HepG2 (cell line): ENCODE results near the gene RANBP3. TPM values are rescaled to one million over a fixed set of nuclear protein-coding genes. Genes with fewer than 3 reads are reported as not detected.

Source experiments
- DZIP1 ChIP-seq: sonication (generic); formaldehyde crosslinking; IDR thresholded peaks from 2 replicates; pipeline ENCODE4 v1.5.0; 2020; ENCODE audit warnings: mild to moderate bottlenecking, missing genetic modification reagents
- HMGA1 ChIP-seq: sonication (generic); formaldehyde crosslinking; conservative IDR thresholded peaks from 2 replicates; pipeline ENCODE4 v1.4.0; 2020; ENCODE audit warnings: missing genetic modification reagents
- HOXA7 ChIP-seq: sonication (generic); formaldehyde crosslinking; IDR thresholded peaks from 2 replicates; pipeline ENCODE4 v1.8.1; 2022; ENCODE audit warnings: mild to moderate bottlenecking, missing genetic modification reagents, moderate library complexity
- KAT7 ChIP-seq: IDR thresholded peaks from 2 replicates; pipeline ENCODE4 v1.6.1; 2018; ENCODE audit warnings: borderline replicate concordance, missing compliant biosample characterization
- LCORL ChIP-seq, 2 experiments: fragments of 450-650 bp in 1 of 2; sonication (generic) in 1 of 2; formaldehyde crosslinking in 1 of 2; IDR thresholded peaks; 2 replicates each; pipeline versions ENCODE4 v1.5.0 to v1.6.1; 2017 to 2020; ENCODE audit warnings: antibody characterized with exemption in 1 of 2, missing genetic modification reagents in 1 of 2
- NR3C1 ChIP-seq: sonication (generic); formaldehyde crosslinking; IDR thresholded peaks from 2 replicates; pipeline ENCODE4 v1.4.0; 2020; ENCODE audit warnings: missing genetic modification reagents
- PAX8 ChIP-seq: sonication (generic); formaldehyde crosslinking; IDR thresholded peaks from 2 replicates; pipeline ENCODE4 v1.8.0; 2022; ENCODE audit warnings: mild to moderate bottlenecking, missing genetic modification reagents, borderline replicate concordance
- SOX5 ChIP-seq: IDR thresholded peaks from 2 replicates; pipeline ENCODE4 v1.6.1; 2016; ENCODE audit warnings: borderline replicate concordance
- ZBTB26 ChIP-seq: IDR thresholded peaks from 2 replicates; pipeline ENCODE4 v1.6.1; 2016; ENCODE audit warnings: missing compliant biosample characterization, missing genetic modification reagents, borderline replicate concordance
- ZNF407 ChIP-seq: sonication (generic); formaldehyde crosslinking; IDR thresholded peaks from one replicate; pipeline ENCODE4 v1.5.1; 2020; ENCODE audit warnings: mild to moderate bottlenecking, missing genetic modification reagents; ENCODE audit errors: not compliant biosample characterization
- ZNF484 ChIP-seq: sonication (generic); formaldehyde crosslinking; IDR thresholded peaks from 2 replicates; pipeline ENCODE4 v1.5.1; 2020; ENCODE audit warnings: mild to moderate bottlenecking, low read depth, missing genetic modification reagents, borderline replicate concordance
- ZNF576 ChIP-seq: sonication (generic); formaldehyde crosslinking; IDR thresholded peaks from 2 replicates; pipeline ENCODE4 v1.4.0; 2020; ENCODE audit warnings: mild to moderate bottlenecking, missing genetic modification reagents
- ZNF691 ChIP-seq: sonication (generic); formaldehyde crosslinking; IDR thresholded peaks from 2 replicates; pipeline ENCODE4 v1.4.0; 2020; ENCODE audit warnings: missing genetic modification reagents, low read depth, mild to moderate bottlenecking, borderline replicate concordance
- polyA plus RNA-seq, 8 experiments: library from polyadenylated mRNA; depleted of rRNA in 3 of 8; stranded (reverse) in 7 of 8; unstranded in 1 of 8; fragments of >200 nt; fragmentation: Illumina TruSeq in 4 of 8; extraction: Trizol in 4 of 8; gene quantifications; 2 replicates each; pipeline versions ENCODE4 v1.2.1 to v1.2.3, GENCODE V29; 2011 to 2016; ENCODE audit warnings: low read depth in 4 of 8, missing spikeins in 1 of 8, mixed read lengths in 1 of 8; ENCODE audit not compliant: insufficient read depth in 1 of 8
- total RNA-seq, 5 experiments: library from RNA; depleted of rRNA; stranded (reverse); fragments of >200 nt; fragmentation: Illumina TruSeq; extraction: Trizol; gene quantifications; 2 replicates each; pipeline ENCODE4 v1.2.3, GENCODE V29; 2016; ENCODE audit warnings: low read depth in 1 of 5

The RANBP3 gene
- total and polyA plus RNA-seq, 2 of the 13 experiments (the other 11 are each of a cell fraction or from before 2014, with no cell fraction given), result 39.5 to 149 TPM

GRCh38 chr19:5903056-5903623 is 74.8 kb downstream of the RANBP3 start (continued):
- TF ChIP-seq ZNF407, result peak; percentile 41
- TF ChIP-seq KAT7 (CRISPR knock-in tag), result peak; percentile 78; the same call in 1 of the 2 replicates
- no peak for TF ChIP-seq NR3C1 (CRISPR knock-in tag)
- peak; percentile 74; the same call in 1 of the 2 replicates for TF ChIP-seq DZIP1 (CRISPR knock-in tag)
- 0 out of 2 replicates have a peak, but pooled peaks have one; percentile 28 for TF ChIP-seq ZNF691 (CRISPR knock-in tag)
- no peak for TF ChIP-seq ZBTB26
- no peak for TF ChIP-seq HOXA7
- TF ChIP-seq HMGA1 (CRISPR knock-in tag), result no peak
- no peak for TF ChIP-seq LCORL (IDR thresholded peaks at IDR 0.05)
- TF ChIP-seq LCORL (CRISPR knock-in tag; IDR thresholded peaks at IDR 0.05), result peak; percentile 8; the same call in 1 of the 2 replicates
- no peak for TF ChIP-seq SOX5 (CRISPR knock-in tag)
- no peak for TF ChIP-seq ZNF484 (CRISPR knock-in tag)
- TF ChIP-seq ZNF576 (CRISPR knock-in tag), result no peak
- TF ChIP-seq PAX8 (CRISPR knock-in tag), result 0 out of 2 replicates have a peak, but pooled peaks have one; percentile 17
